LoVo (cell line): ENCODE results near the gene DPP3.

ENCODE experiments used
- DNase-seq: peaks from one replicate; pipeline ENCODE4 v3.0.0-alpha.2; 2016; ENCODE audit warnings: low spot score

Gene DPP3

GRCh38 chr11:66556086-66556485 is 75.9 kb downstream of the DPP3 start:
- no peak for DNase-seq

GRCh38 chr11:66557733-66558326 is 77.6 kb downstream of the DPP3 start:
- no peak for DNase-seq
